ENCODE results near the gene TTYH2. TPM values are rescaled to one million over a fixed set of nuclear protein-coding genes. Genes with fewer than 3 reads are reported as not detected.

TTYH2 gene
- total and polyA plus RNA-seq, 2 experiments from 2014 or later: 1.4 to 3.9 TPM

DNA sequence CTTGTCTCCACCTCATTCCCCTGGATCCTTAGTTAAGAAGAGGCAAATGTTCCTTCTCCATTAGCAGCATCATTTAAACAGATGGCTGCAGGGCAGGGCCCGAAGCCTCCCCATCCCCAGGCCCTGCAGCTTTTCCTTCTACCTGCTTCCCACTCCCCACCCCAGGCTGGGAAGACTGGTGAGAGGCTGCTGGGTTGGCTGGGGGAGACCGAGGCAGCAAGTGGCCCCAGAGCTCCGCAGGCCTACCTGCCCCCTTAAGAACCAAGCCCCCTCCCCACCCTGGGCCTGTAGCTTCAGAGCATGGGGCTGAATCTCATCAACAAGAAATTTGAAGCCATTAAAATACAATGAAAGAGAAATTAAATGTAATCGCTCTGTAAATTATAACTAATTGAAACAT, 32.0 kb upstream of the TTYH2 start:
- no peaks in the 10 kb centered on the region for H3K36me3 ChIP-seq (ENCODE audit: insufficient read depth)
- no peaks in the 10 kb centered on the region for H3K9me2 ChIP-seq (ENCODE audit: insufficient read depth)
- DNase-seq (ENCODE audit: low spot score) (no peak), ATAC-seq (no peak)
- H3K27ac Mint-ChIP-seq: no peak overlapping the region
- no peaks in the 10 kb centered on the region for H3K36me3 Mint-ChIP-seq (ENCODE audit: low read depth)
- H3K27ac ChIP-seq (ENCODE audit: low read depth): no peak overlapping the region
- H3K4me1 ChIP-seq (ENCODE audit: insufficient read depth): no peaks in the 10 kb centered on the region
- no peaks in the 10 kb centered on the region for H3K79me2 ChIP-seq (replicated peaks; ENCODE audit: insufficient read depth)
- H2AFZ ChIP-seq: no peak overlapping the region
- no peak overlapping the region for H3K4me3 Mint-ChIP-seq
- H3F3A ChIP-seq (replicated peaks; ENCODE audit: low read depth): no peaks in the 10 kb centered on the region
- peaks cover 9% of the 10 kb centered on the region for H3K27me3 Mint-ChIP-seq (ENCODE audit: insufficient read depth, low read depth, poor library complexity)
- H3K4me2 ChIP-seq: no peak overlapping the region
- H3K4me3 ChIP-seq: no peak overlapping the region
- TF ChIP-seq, protein P1, sequence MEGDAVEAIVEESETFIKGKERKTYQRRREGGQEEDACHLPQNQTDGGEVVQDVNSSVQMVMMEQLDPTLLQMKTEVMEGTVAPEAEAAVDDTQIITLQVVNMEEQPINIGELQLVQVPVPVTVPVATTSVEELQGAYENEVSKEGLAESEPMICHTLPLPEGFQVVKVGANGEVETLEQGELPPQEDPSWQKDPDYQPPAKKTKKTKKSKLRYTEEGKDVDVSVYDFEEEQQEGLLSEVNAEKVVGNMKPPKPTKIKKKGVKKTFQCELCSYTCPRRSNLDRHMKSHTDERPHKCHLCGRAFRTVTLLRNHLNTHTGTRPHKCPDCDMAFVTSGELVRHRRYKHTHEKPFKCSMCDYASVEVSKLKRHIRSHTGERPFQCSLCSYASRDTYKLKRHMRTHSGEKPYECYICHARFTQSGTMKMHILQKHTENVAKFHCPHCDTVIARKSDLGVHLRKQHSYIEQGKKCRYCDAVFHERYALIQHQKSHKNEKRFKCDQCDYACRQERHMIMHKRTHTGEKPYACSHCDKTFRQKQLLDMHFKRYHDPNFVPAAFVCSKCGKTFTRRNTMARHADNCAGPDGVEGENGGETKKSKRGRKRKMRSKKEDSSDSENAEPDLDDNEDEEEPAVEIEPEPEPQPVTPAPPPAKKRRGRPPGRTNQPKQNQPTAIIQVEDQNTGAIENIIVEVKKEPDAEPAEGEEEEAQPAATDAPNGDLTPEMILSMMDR (conservative IDR thresholded peaks at IDR 0.05; ENCODE audit: low read depth in 2 of 2): no peak
- no peak for TF ChIP-seq STAT1 (IDR thresholded peaks at IDR 0.05; ENCODE audit: unreplicated experiment)
- TF ChIP-seq ZNF331 (CRISPR knock-in tag; IDR thresholded peaks at IDR 0.05; ENCODE audit: low read depth): no peak
- peaks cover 8% of the 10 kb centered on the region for H3K4me1 Mint-ChIP-seq
- no peaks in the 10 kb centered on the region for H3K27me3 ChIP-seq (ENCODE audit: insufficient read depth)
- H4K20me1 ChIP-seq (replicated peaks; ENCODE audit: insufficient read depth): no peaks in the 10 kb centered on the region
- no peaks in the 10 kb centered on the region; the same call in 2 of the 3 replicates for H3K9me3 Mint-ChIP-seq

DNA sequence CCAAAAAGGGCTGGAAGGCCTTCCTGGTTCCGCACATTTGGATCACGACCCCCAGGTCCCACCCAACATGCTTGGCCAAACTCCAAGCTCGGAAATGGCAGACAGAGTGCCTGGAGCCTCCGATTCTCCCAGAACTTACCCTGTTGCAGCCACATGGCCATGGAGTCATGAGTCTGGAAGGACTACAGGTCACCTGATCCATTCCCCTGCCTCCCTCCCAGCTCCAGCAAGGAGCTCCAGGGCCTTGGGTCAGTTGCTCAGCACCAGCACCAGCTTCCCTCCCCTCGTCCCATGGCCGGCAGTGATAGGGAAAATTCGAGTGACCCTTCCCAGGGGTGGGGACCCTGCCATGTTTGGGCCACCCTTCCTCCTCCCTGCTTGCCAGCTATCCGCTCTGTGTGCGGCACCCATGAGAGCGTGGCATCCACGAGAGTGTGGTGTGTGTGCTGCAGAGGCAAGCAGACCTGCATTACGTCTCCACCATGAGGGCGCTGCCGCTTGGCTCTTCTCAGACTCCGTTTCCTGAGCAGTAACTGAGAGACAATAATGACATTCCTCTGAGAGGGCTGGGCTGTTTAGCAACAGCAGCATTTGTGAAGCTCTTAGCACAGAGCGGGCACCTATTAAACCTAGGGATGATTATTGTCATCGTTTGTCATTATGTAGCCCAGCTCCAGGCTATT, 31.2 kb upstream of the TTYH2 start:
- H3K4me3 Mint-ChIP-seq: no peak overlapping the region
- no peak overlapping the region for H3K27ac Mint-ChIP-seq
- no peak overlapping the region for H3K27ac ChIP-seq (ENCODE audit: low read depth)
- H3K36me3 ChIP-seq (ENCODE audit: insufficient read depth): no peaks in the 10 kb centered on the region
- peak overlapping the region; percentile 52; the same call in 1 of the 2 replicates for H2AFZ ChIP-seq
- H3K4me3 ChIP-seq: no peak overlapping the region
- H3K36me3 Mint-ChIP-seq (ENCODE audit: low read depth): no peaks in the 10 kb centered on the region
- ATAC-seq (no peak), DNase-seq (ENCODE audit: low spot score) (no peak)
- no peaks in the 10 kb centered on the region for H3K79me2 ChIP-seq (replicated peaks; ENCODE audit: insufficient read depth)
- H3K9me2 ChIP-seq (ENCODE audit: insufficient read depth): no peaks in the 10 kb centered on the region
- no peaks in the 10 kb centered on the region for H4K20me1 ChIP-seq (replicated peaks; ENCODE audit: insufficient read depth)
- peaks cover 6% of the 10 kb centered on the region for H3K4me1 Mint-ChIP-seq
- H3K27me3 Mint-ChIP-seq (ENCODE audit: insufficient read depth, low read depth, poor library complexity): peaks cover 4% of the 10 kb centered on the region
- H3K4me2 ChIP-seq: no peak overlapping the region
- no peaks in the 10 kb centered on the region for H3K27me3 ChIP-seq (ENCODE audit: insufficient read depth)
- H3K9me3 Mint-ChIP-seq: no peaks in the 10 kb centered on the region; the same call in 2 of the 3 replicates
- no peaks in the 10 kb centered on the region for H3K4me1 ChIP-seq (ENCODE audit: insufficient read depth)
- H3F3A ChIP-seq (replicated peaks; ENCODE audit: low read depth): no peaks in the 10 kb centered on the region
- TF ChIP-seq ZNF114 (CRISPR knock-in tag; IDR thresholded peaks at IDR 0.05): no peak
- TF ChIP-seq EZH2phosphoT487 (IDR thresholded peaks at IDR 0.05; ENCODE audit: unreplicated experiment): no peak
- TF ChIP-seq NANOG (IDR thresholded peaks at IDR 0.05; ENCODE audit: borderline replicate concordance): no peak
- TF ChIP-seq, protein P2, sequence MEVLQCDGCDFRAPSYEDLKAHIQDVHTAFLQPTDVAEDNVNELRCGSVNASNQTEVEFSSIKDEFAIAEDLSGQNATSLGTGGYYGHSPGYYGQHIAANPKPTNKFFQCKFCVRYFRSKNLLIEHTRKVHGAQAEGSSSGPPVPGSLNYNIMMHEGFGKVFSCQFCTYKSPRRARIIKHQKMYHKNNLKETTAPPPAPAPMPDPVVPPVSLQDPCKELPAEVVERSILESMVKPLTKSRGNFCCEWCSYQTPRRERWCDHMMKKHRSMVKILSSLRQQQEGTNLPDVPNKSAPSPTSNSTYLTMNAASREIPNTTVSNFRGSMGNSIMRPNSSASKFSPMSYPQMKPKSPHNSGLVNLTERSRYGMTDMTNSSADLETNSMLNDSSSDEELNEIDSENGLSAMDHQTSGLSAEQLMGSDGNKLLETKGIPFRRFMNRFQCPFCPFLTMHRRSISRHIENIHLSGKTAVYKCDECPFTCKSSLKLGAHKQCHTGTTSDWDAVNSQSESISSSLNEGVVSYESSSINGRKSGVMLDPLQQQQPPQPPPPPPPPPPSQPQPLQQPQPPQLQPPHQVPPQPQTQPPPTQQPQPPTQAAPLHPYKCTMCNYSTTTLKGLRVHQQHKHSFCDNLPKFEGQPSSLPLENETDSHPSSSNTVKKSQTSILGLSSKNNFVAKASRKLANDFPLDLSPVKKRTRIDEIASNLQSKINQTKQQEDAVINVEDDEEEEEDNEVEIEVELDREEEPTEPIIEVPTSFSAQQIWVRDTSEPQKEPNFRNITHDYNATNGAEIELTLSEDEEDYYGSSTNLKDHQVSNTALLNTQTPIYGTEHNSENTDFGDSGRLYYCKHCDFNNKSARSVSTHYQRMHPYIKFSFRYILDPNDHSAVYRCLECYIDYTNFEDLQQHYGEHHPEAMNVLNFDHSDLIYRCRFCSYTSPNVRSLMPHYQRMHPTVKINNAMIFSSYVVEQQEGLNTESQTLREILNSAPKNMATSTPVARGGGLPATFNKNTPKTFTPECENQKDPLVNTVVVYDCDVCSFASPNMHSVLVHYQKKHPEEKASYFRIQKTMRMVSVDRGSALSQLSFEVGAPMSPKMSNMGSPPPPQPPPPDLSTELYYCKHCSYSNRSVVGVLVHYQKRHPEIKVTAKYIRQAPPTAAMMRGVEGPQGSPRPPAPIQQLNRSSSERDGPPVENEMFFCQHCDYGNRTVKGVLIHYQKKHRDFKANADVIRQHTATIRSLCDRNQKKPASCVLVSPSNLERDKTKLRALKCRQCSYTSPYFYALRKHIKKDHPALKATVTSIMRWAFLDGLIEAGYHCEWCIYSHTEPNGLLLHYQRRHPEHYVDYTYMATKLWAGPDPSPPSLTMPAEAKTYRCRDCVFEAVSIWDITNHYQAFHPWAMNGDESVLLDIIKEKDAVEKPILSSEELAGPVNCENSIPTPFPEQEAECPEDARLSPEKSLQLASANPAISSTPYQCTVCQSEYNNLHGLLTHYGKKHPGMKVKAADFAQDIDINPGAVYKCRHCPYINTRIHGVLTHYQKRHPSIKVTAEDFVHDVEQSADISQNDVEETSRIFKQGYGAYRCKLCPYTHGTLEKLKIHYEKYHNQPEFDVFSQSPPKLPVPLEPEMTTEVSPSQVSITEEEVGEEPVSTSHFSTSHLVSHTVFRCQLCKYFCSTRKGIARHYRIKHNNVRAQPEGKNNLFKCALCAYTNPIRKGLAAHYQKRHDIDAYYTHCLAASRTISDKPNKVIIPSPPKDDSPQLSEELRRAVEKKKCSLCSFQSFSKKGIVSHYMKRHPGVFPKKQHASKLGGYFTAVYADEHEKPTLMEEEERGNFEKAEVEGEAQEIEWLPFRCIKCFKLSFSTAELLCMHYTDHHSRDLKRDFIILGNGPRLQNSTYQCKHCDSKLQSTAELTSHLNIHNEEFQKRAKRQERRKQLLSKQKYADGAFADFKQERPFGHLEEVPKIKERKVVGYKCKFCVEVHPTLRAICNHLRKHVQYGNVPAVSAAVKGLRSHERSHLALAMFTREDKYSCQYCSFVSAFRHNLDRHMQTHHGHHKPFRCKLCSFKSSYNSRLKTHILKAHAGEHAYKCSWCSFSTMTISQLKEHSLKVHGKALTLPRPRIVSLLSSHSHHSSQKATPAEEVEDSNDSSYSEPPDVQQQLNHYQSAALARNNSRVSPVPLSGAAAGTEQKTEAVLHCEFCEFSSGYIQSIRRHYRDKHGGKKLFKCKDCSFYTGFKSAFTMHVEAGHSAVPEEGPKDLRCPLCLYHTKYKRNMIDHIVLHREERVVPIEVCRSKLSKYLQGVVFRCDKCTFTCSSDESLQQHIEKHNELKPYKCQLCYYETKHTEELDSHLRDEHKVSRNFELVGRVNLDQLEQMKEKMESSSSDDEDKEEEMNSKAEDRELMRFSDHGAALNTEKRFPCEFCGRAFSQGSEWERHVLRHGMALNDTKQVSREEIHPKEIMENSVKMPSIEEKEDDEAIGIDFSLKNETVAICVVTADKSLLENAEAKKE (CRISPR knock-in tag; IDR thresholded peaks at IDR 0.05): no peak
- TF ChIP-seq EZH2 (IDR thresholded peaks at IDR 0.05; ENCODE audit: low read depth, unreplicated experiment): no peak
- TF ChIP-seq JUNB (IDR thresholded peaks at IDR 0.05; ENCODE audit: unreplicated experiment): no peak
- TF ChIP-seq, protein P1 (conservative IDR thresholded peaks at IDR 0.05; ENCODE audit: low read depth in 2 of 2): no peak
- no peak for TF ChIP-seq ZNF331 (CRISPR knock-in tag; IDR thresholded peaks at IDR 0.05; ENCODE audit: low read depth)
- no peak for TF ChIP-seq STAT1 (IDR thresholded peaks at IDR 0.05; ENCODE audit: unreplicated experiment)
- no peak for TF ChIP-seq POLR2AphosphoS5 (IDR thresholded peaks at IDR 0.05; ENCODE audit: low read depth)
